Measurements from ENCODE around the gene FARP2.

FARP2 gene

GRCh38 chr2:241309684-241310117 is 46.4 kb upstream of the FARP2 start:
- H3K9ac ChIP-seq: no peak overlapping the region
- no peak for TF ChIP-seq CTCF (IDR thresholded peaks at IDR 0.05)

GRCh38 chr2:241310917-241311566 is 45.0 kb upstream of the FARP2 start:
- no peak for TF ChIP-seq CTCF (IDR thresholded peaks at IDR 0.05)
- Histone ChIP-seq H3K4me3 (ENCODE audit: low read depth, low read length) (no peak overlapping the region), H3K79me2 (peaks cover 73% of the 10 kb centered on the region), H3K27me3 (ENCODE audit: control insufficient read depth, insufficient read depth, low read length) (no peaks in the 10 kb centered on the region), H3K27ac (no peak overlapping the region), H2AFZ (no peak overlapping the region), H3K4me1 (peaks cover 8% of the 10 kb centered on the region), H3K4me2 (ENCODE audit: low read length) (no peak overlapping the region), H3K36me3 (ENCODE audit: control insufficient read depth, insufficient read depth, low read length) (no peaks in the 10 kb centered on the region), H3K9me3 (ENCODE audit: control insufficient read depth, low read length) (no peaks in the 10 kb centered on the region), H3K9ac (no peak overlapping the region)

More at GRCh38 chr2:241309684-241310117, 46.4 kb upstream of the FARP2 start:
- H3K79me2 ChIP-seq: peaks cover 84% of the 10 kb centered on the region
- no peak overlapping the region for H2AFZ ChIP-seq
- peaks cover 8% of the 10 kb centered on the region for H3K4me1 ChIP-seq
- H3K27ac ChIP-seq: no peak overlapping the region
- H3K4me3 ChIP-seq (ENCODE audit: low read depth, low read length): no peak overlapping the region
- H3K4me2 ChIP-seq (ENCODE audit: low read length): no peak overlapping the region
- no peaks in the 10 kb centered on the region for H3K27me3 ChIP-seq (ENCODE audit: control insufficient read depth, insufficient read depth, low read length)
- no peaks in the 10 kb centered on the region for H3K9me3 ChIP-seq (ENCODE audit: control insufficient read depth, low read length)
- no peaks in the 10 kb centered on the region for H3K36me3 ChIP-seq (ENCODE audit: control insufficient read depth, insufficient read depth, low read length)

- no peak overlapping the region for H3K27ac ChIP-seq
Observed at GRCh38 chr2:241312082-241312481, 44.0 kb upstream of the FARP2 start.

GRCh38 chr2:241313543-241314095 is 42.5 kb upstream of the FARP2 start:
- H3K27me3 ChIP-seq (ENCODE audit: control insufficient read depth, insufficient read depth, low read length): no peaks in the 10 kb centered on the region
- H3K4me1 ChIP-seq: peaks cover 13% of the 10 kb centered on the region
- no peak overlapping the region for H2AFZ ChIP-seq
- peaks cover 70% of the 10 kb centered on the region for H3K79me2 ChIP-seq
- TF ChIP-seq CTCF (IDR thresholded peaks at IDR 0.05): no peak
- H3K9me3 ChIP-seq (ENCODE audit: control insufficient read depth, low read length): no peaks in the 10 kb centered on the region
- H3K36me3 ChIP-seq (ENCODE audit: control insufficient read depth, insufficient read depth, low read length): no peaks in the 10 kb centered on the region
- no peak overlapping the region for H3K9ac ChIP-seq
- no peak overlapping the region for H3K27ac ChIP-seq
- no peak overlapping the region for H3K4me2 ChIP-seq (ENCODE audit: low read length)
- peak overlapping the region; percentile 91 for H3K4me3 ChIP-seq (ENCODE audit: low read depth, low read length)

More at GRCh38 chr2:241312082-241312481, 44.0 kb upstream of the FARP2 start:
- no peaks in the 10 kb centered on the region for H3K27me3 ChIP-seq (ENCODE audit: control insufficient read depth, insufficient read depth, low read length)
- no peaks in the 10 kb centered on the region for H3K9me3 ChIP-seq (ENCODE audit: control insufficient read depth, low read length)
- H3K36me3 ChIP-seq (ENCODE audit: control insufficient read depth, insufficient read depth, low read length): no peaks in the 10 kb centered on the region
- no peak for TF ChIP-seq CTCF (IDR thresholded peaks at IDR 0.05)
- H3K9ac ChIP-seq: no peak overlapping the region
- H3K4me3 ChIP-seq (ENCODE audit: low read depth, low read length): no peak overlapping the region
- H2AFZ ChIP-seq: no peak overlapping the region
- H3K4me2 ChIP-seq (ENCODE audit: low read length): no peak overlapping the region
- peaks cover 74% of the 10 kb centered on the region for H3K79me2 ChIP-seq
- peaks cover 8% of the 10 kb centered on the region for H3K4me1 ChIP-seq

All from parathyroid adenoma (tissue), 2 donors.